NCI-H1417 treated with DMSO at 0.1 percent for 48 hours (cell line): ENCODE measurements around the gene GTPBP4.
A peak's percentile ranks its signal among the peaks of the same experiment; 100 is the strongest.

Source experiments
- DNase-seq: peaks from one replicate; lab custom pipeline; 2025; lab: John Stamatoyannopoulos, UW

GTPBP4 gene

GRCh38 chr10:966466-967235 is 21.6 kb upstream of the GTPBP4 start:
- no peak for DNase-seq

GRCh38 chr10:968546-969199 is 19.6 kb upstream of the GTPBP4 start:
- DNase-seq = no peak

- no peak for DNase-seq
These were observed 18.6 kb upstream of the GTPBP4 start for GRCh38 chr10:969473-970150.

GRCh38 chr10:970311-971149 is 17.7 kb upstream of the GTPBP4 start:
- DNase-seq = peak; percentile 44

- DNase-seq = no peak
These were observed 17.1 kb upstream of the GTPBP4 start for GRCh38 chr10:971150-971542.

- no peak for DNase-seq
These were observed 16.6 kb upstream of the GTPBP4 start for GRCh38 chr10:971613-972012.

GRCh38 chr10:972763-973162 is 15.5 kb upstream of the GTPBP4 start:
- no peak for DNase-seq

- no peak for DNase-seq
These were observed 14.0 kb upstream of the GTPBP4 start for GRCh38 chr10:974038-974784.

GRCh38 chr10:974785-975074 is 13.5 kb upstream of the GTPBP4 start:
- no peak for DNase-seq

GRCh38 chr10:976316-976715 is 11.9 kb upstream of the GTPBP4 start:
- no peak for DNase-seq

GRCh38 chr10:978826-979421 is 9.3 kb upstream of the GTPBP4 start:
- no peak for DNase-seq

- no peak for DNase-seq
These were observed 7.7 kb upstream of the GTPBP4 start for GRCh38 chr10:980468-981093.

GRCh38 chr10:983401-983800 is 4.8 kb upstream of the GTPBP4 start:
- no peak for DNase-seq

- DNase-seq = no peak
These were observed 4.1 kb upstream of the GTPBP4 start for GRCh38 chr10:983971-984655.

GRCh38 chr10:985361-985760 is 2.9 kb upstream of the GTPBP4 start:
- DNase-seq = no peak

- no peak for DNase-seq
These were observed 2.0 kb upstream of the GTPBP4 start for GRCh38 chr10:986137-986825.

- no peak for DNase-seq
These were observed 1.2 kb upstream of the GTPBP4 start for GRCh38 chr10:986881-987619.

- no peak for DNase-seq
These were observed 689 bp upstream of the GTPBP4 start for GRCh38 chr10:987620-987869.
